Common myeloid progenitor, CD34-positive (primary cell): ENCODE measurements around the gene ZFAND2B.

Experiments used
- CTCF ChIA-PET: fragments of 350-600 bp; sonication (Branson Sonifier 250); formaldehyde crosslinking; loops from one replicate; lab custom pipeline; 2021; ENCODE audit warnings: antibody characterized with exemption; lab: Charles Lee
- POLR2A ChIA-PET: fragments of 350-600 bp; sonication (Branson Sonifier 250); formaldehyde crosslinking; loops from one replicate; lab custom pipeline; 2021; ENCODE audit warnings: antibody characterized with exemption; lab: Charles Lee
- DNase-seq, 3 donors: peaks; one replicate each; pipeline versions ENCODE4 v3.0.0 to v3.0.0-alpha.2; 2013
- H3K27ac ChIP-seq, 2 experiments: 1 replicate in 1 of 2; 2 replicates in 1 of 2; pipeline ENCODE4 v1.7.0; 2013; ENCODE audit warnings: inconsistent platforms in 2 of 2, low read length in 2 of 2, mild to moderate bottlenecking in 2 of 2, low read depth in 1 of 2, moderate library complexity in 1 of 2; ENCODE audit not compliant: severe bottlenecking in 2 of 2, insufficient read depth in 1 of 2, poor library complexity in 1 of 2
- H3K27me3 ChIP-seq, 5 experiments: replicated peaks in 2 of 5; 1 replicate in 3 of 5; 2 replicates in 2 of 5; pipeline versions ENCODE4 v1.6.1 to v1.7.0; 2013; ENCODE audit warnings: low read length in 4 of 5, mild to moderate bottlenecking in 2 of 5, moderate library complexity in 2 of 5, inconsistent platforms in 1 of 5; ENCODE audit not compliant: insufficient read depth in 5 of 5, control insufficient read depth in 4 of 5
- H3K36me3 ChIP-seq, 4 experiments: 1 replicate in 2 of 4; 2 replicates in 2 of 4; pipeline versions ENCODE4 v1.6.1 to v1.7.0; 2013; ENCODE audit warnings: low read length in 3 of 4, control low read depth in 1 of 4, mild to moderate bottlenecking in 1 of 4; ENCODE audit not compliant: control insufficient read depth in 4 of 4, insufficient read depth in 4 of 4
- H3K4me1 ChIP-seq, 4 experiments: 1 replicate in 3 of 4; 2 replicates in 1 of 4; pipeline versions ENCODE4 v1.6.1 to v1.7.1; 2013; ENCODE audit warnings: low read length in 3 of 4, mild to moderate bottlenecking in 3 of 4, control low read depth in 1 of 4, inconsistent platforms in 1 of 4, moderate library complexity in 1 of 4; ENCODE audit not compliant: control insufficient read depth in 4 of 4, insufficient read depth in 4 of 4; ENCODE audit errors: control extremely low read depth in 1 of 4
- H3K4me3 ChIP-seq, 7 experiments: 1 replicate in 4 of 7; 2 replicates in 3 of 7; pipeline versions ENCODE4 v1.5.1 to v1.7.0; 2013; ENCODE audit warnings: mild to moderate bottlenecking in 7 of 7, low read length in 6 of 7, moderate library complexity in 6 of 7, inconsistent platforms in 2 of 7, low read depth in 2 of 7, control low read depth in 1 of 7; ENCODE audit not compliant: insufficient read depth in 4 of 7, control insufficient read depth in 1 of 7; ENCODE audit errors: extremely low read depth in 1 of 7
- H3K9me3 ChIP-seq, 5 experiments: 1 replicate in 4 of 5; 2 replicates in 1 of 5; pipeline versions ENCODE4 v1.6.1 to v1.7.1; 2013; ENCODE audit warnings: low read length in 4 of 5, mild to moderate bottlenecking in 2 of 5, inconsistent platforms in 1 of 5, low read depth in 1 of 5, moderate library complexity in 1 of 5; ENCODE audit not compliant: control insufficient read depth in 4 of 5, insufficient read depth in 2 of 5; ENCODE audit errors: control extremely low read depth in 1 of 5
- WGBS: methylation state at CpG from one replicate; pipeline ENCODE4 v1.1.5; 2013; ENCODE audit not compliant: insufficient coverage; 5-methylcytosine and 5-hydroxymethylcytosine counted together

ZFAND2B gene

DNA sequence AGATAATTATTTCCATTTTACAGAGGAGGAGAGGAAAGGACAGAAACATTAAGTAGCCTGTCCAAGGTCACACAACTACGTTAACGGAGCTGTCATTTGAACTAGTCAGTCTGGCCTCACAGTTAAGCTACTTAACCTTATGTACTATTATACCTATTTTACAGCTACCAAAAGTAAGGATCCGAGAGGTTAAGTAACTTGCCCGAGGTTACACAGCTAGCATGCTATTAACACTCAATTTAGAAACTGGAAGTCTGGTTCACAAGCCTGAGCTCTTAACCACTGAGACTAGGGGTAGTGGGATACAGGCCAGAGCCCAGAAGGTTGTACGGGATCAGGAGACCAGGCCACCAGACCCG is 38.2 kb downstream of the ZFAND2B start:
- peaks cover 43 to 61% (median 56%) of the 10 kb centered on the region in 4 experiments for H3K4me1 ChIP-seq
- H3K27me3 ChIP-seq: no peaks in the 10 kb centered on the region
- H3K36me3 ChIP-seq: peaks cover 0 to 9% (median 7%) of the 10 kb centered on the region in 4 experiments
- ChIA-PET CTCF (interaction anchor here (0.8 to 2.6 kb wide), 15 partner anchors 9 to 85 kb away, joined by 3 to 24 read pairs (median 5); partner anchors contain the start of genes ANKZF1, ATG9A, CNPPD1 and DNAJB2), POLR2A (interaction anchor here (0.6 to 2.1 kb wide), 5 partner anchors 9 to 69 kb away, joined by 3 to 12 read pairs (median 4); partner anchors contain the start of genes ABCB6, ANKZF1, ATG9A and CNPPD1)
- H3K27ac ChIP-seq: peak overlapping the region; percentile 80 to 94
- no peaks in the 10 kb centered on the region for H3K9me3 ChIP-seq
- DNase-seq: no peak
- WGBS: 67% methylated on average over 3 of the region's 6 CpGs
- H3K4me3 ChIP-seq: peak overlapping the region; percentile 50 to 96 (median 91)

DNA sequence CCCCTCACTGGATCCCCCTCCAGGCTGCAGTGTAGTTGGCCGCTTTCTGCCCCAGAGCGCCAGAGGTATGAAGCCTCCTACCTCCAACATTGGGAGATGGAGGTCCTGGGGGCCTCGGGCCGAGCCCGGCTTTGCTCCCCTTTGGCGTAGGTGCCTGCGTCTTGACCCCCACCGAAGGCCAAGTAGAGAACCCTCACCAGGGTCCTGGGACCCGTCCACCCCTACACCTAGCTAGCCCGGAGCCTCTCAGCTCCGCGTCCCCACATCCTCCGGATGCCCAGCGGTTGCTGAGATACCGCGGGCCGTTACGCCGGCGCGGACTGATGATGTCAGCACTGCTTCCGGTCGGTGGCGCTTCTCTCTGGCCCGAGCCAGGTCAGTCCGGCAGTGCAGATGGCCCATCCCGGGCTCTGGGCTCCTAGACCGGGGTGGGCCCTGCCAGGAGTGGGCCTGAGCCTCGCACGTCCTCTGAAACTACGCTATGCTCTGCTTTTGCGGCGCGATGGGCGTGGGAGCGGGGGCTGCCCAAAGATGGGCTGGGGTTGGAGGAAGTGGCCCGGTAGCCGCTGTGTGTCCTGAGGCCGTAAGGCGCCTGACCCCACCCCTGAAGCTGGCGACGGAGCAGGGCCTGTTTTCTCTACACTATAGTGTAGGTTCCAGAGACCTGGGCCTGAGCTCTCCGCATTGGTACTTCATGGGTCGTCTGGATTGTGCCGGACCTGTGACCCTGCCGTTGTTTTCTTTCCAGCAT is 38.7 kb downstream of the ZFAND2B start, which contains the start of the genes GLB1L and STK16:
Gene GLB1L, minus strand, starts transcription at position 297 of the 751 bp plus-strand sequence. CDS start 1,871 bp downstream, outside the sequence.
Gene STK16, plus strand, starts transcription at position 332 of the 751 bp plus-strand sequence. CDS start 521 bp downstream, outside the sequence.
- Histone ChIP-seq H3K27me3 (no peaks in the 10 kb centered on the region), H3K9me3 (no peaks in the 10 kb centered on the region), H3K4me3 (peak within 1 kb of the TSS; percentile 50 to 96 (median 91)), H3K4me1 (peaks cover 48 to 66% (median 62%) of the 10 kb centered on the region in 4 experiments), H3K27ac (peak within 1 kb of the TSS; percentile 80 to 94), H3K36me3 (peaks cover 0 to 9% (median 7%) of the 10 kb centered on the region in 4 experiments)
- peak; percentile 90 to 93 (median 93) for DNase-seq
- ChIA-PET POLR2A (interaction anchor here (0.6 to 2.1 kb wide), 6 partner anchors 8 to 69 kb away, joined by 3 to 12 read pairs (median 4); partner anchors contain the start of genes ABCB6, ANKZF1, ATG9A and CNPPD1), CTCF (interaction anchor here (0.8 to 2.6 kb wide), 16 partner anchors 9 to 86 kb away, joined by 3 to 24 read pairs (median 5); partner anchors contain the start of genes ANKZF1, ATG9A, CNPPD1 and DNAJB2)
- WGBS: 1% methylated on average over 46 of the region's 46 CpGs

DNA sequence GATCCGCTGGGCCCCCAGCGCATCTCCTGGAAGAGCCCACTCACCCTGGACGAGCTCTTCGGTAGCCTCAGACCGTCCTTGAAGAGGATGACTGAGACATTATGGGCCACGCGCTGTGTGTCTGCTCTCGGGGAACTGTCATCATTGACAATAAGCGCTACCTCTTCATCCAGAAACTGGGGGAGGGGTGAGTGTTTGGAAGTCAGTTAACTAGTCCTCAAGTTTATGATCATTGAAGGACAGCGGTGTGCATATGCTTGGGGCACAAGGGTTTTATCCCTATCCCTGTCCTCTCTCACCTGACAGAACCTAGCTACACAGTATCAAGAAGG is 39.3 kb downstream of the ZFAND2B start:
- WGBS: 10% methylated on average over 7 of the region's 10 CpGs
- peak overlapping the region; percentile 50 to 96 (median 91) for H3K4me3 ChIP-seq
- H3K36me3 ChIP-seq: peaks cover 0 to 14% (median 11%) of the 10 kb centered on the region in 4 experiments
- ChIA-PET POLR2A (interaction anchor here (0.9 to 1.9 kb wide), 4 partner anchors 16 to 70 kb away, joined by 3 to 12 read pairs (median 4); partner anchors contain the start of genes ANKZF1, ATG9A and CNPPD1), CTCF (interaction anchor here (0.8 to 2.6 kb wide), 8 partner anchors 9 to 87 kb away, joined by 3 to 24 read pairs (median 9); partner anchors contain the start of genes ANKZF1, ATG9A, DNAJB2 and TUBA4A)
- peaks cover 48 to 70% (median 66%) of the 10 kb centered on the region in 4 experiments for H3K4me1 ChIP-seq
- H3K27ac ChIP-seq: peak overlapping the region; percentile 80 to 94
- H3K9me3 ChIP-seq: no peaks in the 10 kb centered on the region
- H3K27me3 ChIP-seq: no peaks in the 10 kb centered on the region
- no peak for DNase-seq

DNA sequence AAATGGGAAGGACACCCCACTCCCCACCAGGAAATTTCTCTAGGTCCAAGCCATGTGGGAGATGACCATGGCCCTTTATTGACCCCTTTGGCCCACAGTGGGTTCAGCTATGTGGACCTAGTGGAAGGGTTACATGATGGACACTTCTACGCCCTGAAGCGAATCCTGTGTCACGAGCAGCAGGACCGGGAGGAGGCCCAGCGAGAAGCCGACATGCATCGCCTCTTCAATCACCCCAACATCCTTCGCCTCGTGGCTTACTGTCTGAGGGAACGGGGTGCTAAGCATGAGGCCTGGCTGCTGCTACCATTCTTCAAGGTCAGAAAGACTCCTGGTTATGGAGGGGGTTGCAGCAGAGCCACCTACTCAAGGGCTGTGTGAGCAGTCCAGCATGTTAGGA is 40.0 kb downstream of the ZFAND2B start:
- ChIA-PET POLR2A (interaction anchor here (1.8 kb wide), 1 partner anchor 70 kb away, joined by 4 read pairs; the partner anchor contains the start of gene CNPPD1), CTCF (interaction anchor here (0.8 to 2.6 kb wide), 5 partner anchors 10 to 87 kb away, joined by 3 to 24 read pairs (median 9); partner anchors contain the start of genes ANKZF1, ATG9A and DNAJB2)
- Histone ChIP-seq H3K9me3 (no peaks in the 10 kb centered on the region), H3K27me3 (no peaks in the 10 kb centered on the region), H3K36me3 (peaks cover 0 to 20% (median 13%) of the 10 kb centered on the region in 4 experiments), H3K27ac (no peak overlapping the region), H3K4me3 (peak overlapping the region in 2 of 7 experiments; percentile 19 to 91), H3K4me1 (peaks cover 48 to 70% (median 69%) of the 10 kb centered on the region in 4 experiments)
- DNase-seq: no peak
- WGBS: 99% methylated on average over 10 of the region's 10 CpGs

DNA sequence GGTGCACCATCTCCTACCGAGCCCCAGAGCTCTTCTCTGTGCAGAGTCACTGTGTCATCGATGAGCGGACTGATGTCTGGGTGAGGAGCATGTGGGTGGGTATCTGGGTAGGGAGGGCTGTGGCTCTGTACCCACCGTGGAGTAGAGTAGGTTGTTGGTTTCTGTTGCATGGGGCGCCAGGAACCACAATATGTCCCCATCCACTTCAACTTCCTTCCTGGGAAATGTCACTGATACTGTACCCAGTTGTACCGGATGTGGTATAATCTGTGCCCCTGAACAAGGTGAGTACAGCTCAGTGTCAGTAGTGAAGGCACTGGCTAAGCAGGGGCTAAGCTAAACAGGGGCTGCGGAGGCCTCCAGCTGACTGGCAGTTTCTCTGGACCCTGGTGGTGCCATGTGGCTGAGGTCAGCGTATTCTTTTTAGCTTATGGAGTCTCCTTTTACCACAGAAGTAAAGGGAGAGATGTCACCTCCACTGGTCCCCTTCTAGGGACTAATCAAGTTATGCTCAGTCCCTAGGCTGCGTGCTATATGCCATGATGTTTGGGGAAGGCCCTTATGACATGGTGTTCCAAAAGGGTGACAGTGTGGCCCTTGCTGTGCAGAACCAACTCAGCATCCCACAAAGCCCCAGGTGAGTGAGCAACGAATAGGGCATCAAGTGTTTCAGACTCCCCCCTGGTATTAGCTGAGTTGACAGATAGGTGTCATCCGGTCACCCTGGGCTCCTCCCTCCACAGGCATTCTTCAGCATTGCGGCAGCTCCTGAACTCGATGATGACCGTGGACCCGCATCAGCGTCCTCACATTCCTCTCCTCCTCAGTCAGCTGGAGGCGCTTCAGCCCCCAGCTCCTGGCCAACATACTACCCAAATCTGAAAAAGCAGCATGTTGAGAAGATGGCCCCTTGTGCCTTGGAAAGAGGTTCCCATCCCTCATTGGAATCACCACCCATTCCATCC is 41.4 kb downstream of the ZFAND2B start:
- peak overlapping the region in 1 of 7 experiments; percentile 35 for H3K4me3 ChIP-seq
- H3K4me1 ChIP-seq: peaks cover 48 to 83% (median 80%) of the 10 kb centered on the region in 4 experiments
- H3K27ac ChIP-seq: no peak overlapping the region
- CTCF ChIA-PET: interaction anchor here (0.6 to 4.1 kb wide), 13 partner anchors 8 to 75 kb away, joined by 3 to 27 read pairs (median 3); no protein-coding TSS in a partner anchor
- H3K27me3 ChIP-seq: no peaks in the 10 kb centered on the region
- H3K36me3 ChIP-seq: peaks cover 0 to 22% (median 13%) of the 10 kb centered on the region in 4 experiments
- POLR2A ChIA-PET: interaction anchor here (1.2 kb wide), 1 partner anchor 18 kb away, joined by 4 read pairs; the partner anchor contains the start of genes ANKZF1 and ATG9A
- no peaks in the 10 kb centered on the region for H3K9me3 ChIP-seq
- peak in 2 of 3 donors; percentile 74 to 79 for DNase-seq
- 80% methylated on average over 10 of the region's 17 CpGs for WGBS

DNA sequence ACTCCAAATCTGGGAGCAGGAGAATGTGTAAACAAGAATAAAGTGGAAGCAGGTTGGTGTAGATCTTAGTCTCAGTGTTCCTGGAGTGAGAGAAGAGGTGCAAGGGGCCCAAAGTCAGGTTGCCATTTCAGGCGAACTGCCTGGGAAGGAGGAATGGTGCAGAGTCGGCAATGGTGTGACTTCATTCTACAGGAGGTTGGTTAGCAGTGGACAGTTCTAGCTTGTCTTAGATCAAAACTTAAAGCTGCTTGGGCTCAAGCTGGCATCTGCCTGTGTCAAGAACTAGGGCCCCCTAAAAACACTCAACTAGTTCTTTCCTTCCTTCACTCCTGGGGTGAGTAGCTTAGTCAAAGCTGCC is 42.2 kb downstream of the ZFAND2B start:
- peaks cover 48 to 89% (median 87%) of the 10 kb centered on the region in 4 experiments for H3K4me1 ChIP-seq
- no peaks in the 10 kb centered on the region for H3K9me3 ChIP-seq
- H3K27ac ChIP-seq: peak overlapping the region; percentile 3 to 46
- 64% methylated on average over 2 of the region's 2 CpGs for WGBS
- CTCF ChIA-PET: interaction anchor here (0.6 to 4.1 kb wide), 16 partner anchors 10 to 176 kb away, joined by 3 to 27 read pairs (median 4); no protein-coding TSS in a partner anchor
- peak overlapping the region in 4 of 7 experiments; percentile 37 to 50 (median 46) for H3K4me3 ChIP-seq
- peaks cover 0 to 2% (median 0%) of the 10 kb centered on the region in 5 experiments for H3K27me3 ChIP-seq
- H3K36me3 ChIP-seq: peaks cover 0 to 22% (median 13%) of the 10 kb centered on the region in 4 experiments
- DNase-seq: no peak
- POLR2A ChIA-PET: interaction anchor here (1.0 to 1.2 kb wide), 2 partner anchors 19 to 46 kb away, joined by 3 to 4 read pairs; partner anchors contain the start of genes ANKZF1 and ATG9A
